Midbrain (tissue), 1 donor: ENCODE measurements around the gene SCUBE1.

Experiments used
- DNase-seq: peaks from one replicate; lab custom pipeline; 2025; lab: John Stamatoyannopoulos, UW

The SCUBE1 gene

GRCh38 chr22:43199541-43199940, 143.6 kb downstream of the SCUBE1 start:
- no peak for DNase-seq

DNA sequence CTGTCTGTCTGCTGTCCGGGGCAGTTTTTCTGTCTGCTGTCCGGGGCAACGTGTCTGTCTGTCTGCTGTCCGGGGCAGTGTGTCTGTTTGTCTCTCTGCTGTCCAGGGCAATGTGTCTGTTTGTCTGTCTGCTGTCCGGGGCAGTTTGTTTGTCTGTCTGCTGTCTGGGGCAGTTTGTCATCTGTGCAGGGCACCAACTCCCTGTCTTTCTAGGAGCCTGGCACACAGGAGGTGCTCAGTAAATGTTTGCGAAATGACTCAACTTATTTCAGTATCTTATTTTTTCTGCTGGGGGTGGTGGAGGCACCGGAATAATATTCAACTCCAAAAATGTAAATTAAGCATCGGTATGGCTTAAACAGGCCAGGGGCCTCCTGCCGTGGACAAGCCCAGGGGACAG, 144.2 kb downstream of the SCUBE1 start:
- no peak for DNase-seq

DNA sequence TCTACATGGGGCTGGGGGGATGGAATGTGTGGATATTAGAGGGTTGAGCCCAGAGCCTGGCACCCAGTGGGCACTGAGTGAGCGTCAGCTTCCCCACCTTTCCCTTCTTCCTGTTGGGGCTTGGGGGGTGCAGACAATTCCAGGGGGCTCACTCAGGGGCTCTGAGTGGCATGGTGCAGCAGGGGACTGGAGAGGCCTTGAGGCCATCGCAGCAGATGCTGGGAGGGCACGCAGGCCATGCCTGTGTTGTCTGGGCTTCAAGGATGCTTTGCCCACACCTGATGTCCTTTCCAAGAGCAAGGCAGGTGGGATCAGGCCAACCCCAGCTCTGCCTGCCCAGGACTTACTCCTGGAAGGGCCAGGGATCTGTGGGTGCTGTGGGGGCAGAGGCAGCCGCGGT, 145.0 kb downstream of the SCUBE1 start:
- DNase-seq: no peak

DNA sequence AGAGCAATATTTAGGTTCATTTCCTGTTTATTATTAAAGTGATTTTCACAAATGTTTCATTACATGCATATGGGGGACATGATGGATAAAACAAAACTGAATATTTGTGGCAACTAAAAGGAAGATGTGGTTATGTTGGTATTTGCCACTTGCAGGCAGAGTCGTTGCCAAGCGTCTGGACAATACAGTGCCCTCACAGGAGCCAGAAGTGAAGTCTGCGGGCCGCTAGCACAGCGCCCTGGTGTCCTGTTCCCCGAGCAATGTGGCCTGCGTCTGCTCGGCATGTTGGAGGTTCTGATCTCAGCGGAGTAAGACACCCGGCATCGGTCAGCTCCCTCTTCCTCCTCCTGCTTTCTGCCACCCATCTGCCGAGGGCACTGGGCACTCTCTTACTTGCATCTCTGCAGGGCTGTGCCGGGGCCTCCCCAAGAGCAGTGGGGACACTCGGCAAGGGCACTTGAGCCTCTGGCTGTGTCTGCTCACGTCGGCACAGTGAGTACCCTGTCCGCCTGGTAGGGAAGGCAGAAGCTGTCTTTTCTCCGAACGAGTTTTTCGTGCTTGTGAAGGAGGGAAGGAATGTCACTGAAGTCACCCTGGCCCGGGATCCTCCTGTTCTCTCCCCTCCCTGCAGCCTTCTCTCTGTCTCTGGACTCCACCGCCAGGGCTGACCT, 145.8 kb downstream of the SCUBE1 start:
- no peak for DNase-seq

DNA sequence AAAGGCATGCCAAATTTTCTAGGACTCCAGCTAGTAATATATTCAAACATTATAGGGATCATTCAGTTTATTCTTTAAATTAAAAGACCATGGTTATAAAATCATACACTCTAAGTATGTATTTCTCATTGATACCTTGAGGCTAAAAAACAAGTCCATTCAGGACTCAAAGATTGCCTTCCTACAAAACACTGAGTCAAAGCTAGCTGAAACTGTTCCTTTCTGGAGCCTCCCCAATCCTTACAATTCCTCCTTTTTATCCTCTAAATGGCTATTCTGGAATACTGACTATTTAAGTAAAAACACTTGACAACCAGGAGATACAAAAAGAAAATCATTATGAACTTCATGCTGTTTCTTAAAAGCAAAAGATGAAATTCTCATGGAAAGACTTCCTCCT, 151.3 kb downstream of the SCUBE1 start:
- no peak for DNase-seq

- no peak for DNase-seq
Observed at GRCh38 chr22:43188829-43189545, 154.2 kb downstream of the SCUBE1 start.

DNA sequence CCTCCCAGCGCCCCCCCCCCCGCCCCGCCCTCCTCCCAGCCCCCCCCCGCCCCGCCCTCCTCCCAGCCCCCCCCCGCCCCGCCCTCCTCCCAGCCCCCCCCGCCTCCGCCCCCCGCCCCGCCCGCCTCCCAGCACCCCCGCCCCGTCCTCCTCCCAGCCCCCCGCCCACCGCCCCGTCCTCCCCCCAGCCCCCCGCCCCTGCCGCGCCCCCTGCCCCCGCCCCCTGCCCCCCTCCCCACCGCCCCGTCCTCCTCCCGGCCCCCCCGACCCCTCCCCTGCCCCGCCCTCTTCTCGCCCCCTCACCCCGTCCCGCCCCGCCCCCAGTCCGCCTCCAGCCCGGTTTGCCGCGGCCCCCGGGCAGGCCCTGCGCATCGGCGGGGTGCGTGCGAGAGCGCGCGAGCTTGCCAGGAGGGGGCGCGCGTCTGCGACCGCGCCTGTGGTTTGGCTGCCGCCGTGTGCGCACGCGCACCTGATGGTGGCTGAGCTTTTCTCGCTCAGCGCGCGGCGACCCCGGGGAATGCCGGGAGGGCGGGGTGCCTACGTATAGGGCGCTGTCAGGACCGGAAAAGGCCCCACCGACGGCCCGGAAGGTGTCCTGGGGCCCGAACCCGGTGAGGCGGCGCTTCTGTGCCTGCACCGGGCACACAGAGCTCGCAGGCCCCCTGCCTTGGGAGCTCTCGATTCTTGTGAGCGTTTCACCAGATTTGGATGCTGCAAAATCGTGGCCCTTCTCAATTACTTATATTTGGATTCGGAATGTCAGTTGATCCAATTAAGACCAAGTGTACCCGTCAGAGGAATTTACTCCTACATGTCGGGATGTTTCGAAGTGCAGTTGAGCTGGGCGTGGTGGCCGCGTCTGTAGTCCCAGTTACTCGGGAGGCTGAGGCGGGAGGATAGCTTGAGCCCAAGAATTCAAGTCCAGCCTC, 155.7 kb downstream of the SCUBE1 start:
- peak; percentile 93 for DNase-seq

DNA sequence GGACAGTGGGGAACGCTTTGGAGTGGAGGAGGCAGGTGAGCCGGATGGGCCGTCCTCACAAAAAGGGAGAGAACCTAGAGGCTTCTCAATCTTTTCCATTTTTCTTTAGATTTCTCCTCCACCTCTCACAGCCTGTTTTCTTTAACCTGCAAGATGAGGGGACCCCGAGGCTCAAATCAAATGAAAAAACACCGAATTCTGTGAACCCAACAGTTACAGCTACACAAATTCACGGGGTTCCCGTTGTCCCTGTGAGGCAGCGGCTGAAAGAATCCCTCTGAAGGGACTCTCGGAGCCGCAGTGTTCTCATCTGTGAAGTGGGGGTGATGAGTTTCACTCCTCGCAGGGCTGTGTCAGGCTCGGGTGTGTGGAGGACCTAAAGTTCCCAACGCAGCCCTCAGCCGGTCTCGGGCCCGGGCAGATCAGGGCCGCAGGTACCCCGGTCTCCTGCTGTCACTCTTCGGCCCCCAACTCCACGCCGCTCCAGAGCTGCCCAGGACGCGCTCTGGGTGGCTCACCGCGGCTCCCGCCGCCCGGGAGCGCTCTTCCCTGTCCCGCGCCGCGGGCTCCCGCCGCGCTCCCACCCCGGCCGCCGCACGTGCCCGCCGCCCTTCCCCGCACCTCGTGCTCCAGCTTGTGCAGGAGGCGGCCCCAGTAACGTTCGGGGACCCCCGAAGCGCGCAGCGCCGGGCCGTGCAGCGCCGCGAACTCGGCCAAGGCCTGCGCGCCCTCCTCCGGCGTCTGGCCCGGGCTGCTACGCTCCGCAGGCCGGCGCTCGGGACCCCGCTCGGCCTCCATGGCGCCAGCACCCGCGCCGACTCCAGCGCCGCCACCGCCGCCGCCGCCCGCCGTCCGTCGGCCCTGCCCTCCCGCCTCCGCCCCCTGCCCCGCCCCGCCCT, 156.7 kb downstream of the SCUBE1 start, which contains the start of gene TTLL12:
Gene TTLL12 (minus strand): TSS at position 863 of the 899 bp plus-strand sequence. CDS start 65 bp downstream, at position 798.
- peak; percentile 20 for DNase-seq

- DNase-seq: peak; percentile 29
Observed at GRCh38 chr22:43185860-43186261, 157.3 kb downstream of the SCUBE1 start.

DNA sequence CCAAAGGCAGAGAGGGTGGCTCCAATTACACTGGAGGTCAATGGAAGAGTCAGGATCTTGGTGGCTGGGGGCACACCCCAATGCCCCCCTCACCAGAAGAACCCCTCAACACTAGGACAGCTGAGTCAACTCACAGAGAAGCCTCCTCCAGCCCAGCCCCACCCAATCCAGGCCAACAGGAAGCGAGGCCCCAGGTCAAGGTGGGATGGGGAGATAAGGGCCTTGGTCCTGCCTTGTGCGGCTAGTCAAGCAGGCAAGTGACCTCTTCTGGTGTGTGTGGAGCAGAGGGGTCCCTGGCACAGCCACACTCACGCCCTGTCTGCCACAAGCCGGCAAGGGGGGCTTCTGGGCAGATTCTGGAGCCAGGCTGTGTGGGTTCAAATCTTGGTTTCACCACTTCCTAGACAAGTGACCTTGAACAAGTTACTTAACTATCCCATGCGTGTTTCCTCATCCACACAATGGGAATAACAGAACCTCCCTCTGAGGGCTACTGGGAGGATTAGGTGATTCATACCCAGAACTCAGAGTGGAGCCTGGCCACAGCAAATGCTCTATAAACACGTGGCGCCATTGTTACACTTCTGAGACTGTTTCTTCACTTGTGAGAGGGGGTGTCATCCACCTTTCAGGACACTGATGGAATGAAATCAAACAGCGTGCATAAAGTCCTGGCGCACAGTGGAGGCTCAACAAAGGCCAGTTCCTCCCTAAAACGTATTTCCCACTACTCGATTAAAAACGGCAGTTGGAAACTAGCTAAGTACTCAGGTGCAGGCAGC, 159.5 kb downstream of the SCUBE1 start:
- DNase-seq: no peak

- DNase-seq: no peak
Observed at GRCh38 chr22:43182726-43183125, 160.4 kb downstream of the SCUBE1 start.

DNA sequence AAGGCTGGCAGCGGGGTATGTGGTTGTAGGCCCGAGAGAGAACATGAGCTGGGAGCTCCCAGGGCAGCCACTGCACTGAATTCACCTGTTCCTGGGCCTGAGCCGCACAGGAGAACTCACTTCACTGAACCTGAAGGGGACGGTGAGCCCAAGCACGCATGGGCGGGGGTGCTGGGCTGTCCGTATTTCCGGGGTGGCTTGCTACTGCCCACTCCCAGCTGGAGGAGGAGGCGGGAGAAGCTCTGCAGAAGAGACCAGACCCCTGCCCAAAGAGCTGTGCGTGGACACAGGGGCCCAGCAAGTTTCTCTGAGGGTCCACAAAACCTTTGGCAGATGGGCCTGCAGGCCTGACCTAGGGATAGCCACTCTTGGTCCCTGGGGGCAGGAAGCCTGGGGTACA, 161.1 kb downstream of the SCUBE1 start:
- no peak for DNase-seq

DNA sequence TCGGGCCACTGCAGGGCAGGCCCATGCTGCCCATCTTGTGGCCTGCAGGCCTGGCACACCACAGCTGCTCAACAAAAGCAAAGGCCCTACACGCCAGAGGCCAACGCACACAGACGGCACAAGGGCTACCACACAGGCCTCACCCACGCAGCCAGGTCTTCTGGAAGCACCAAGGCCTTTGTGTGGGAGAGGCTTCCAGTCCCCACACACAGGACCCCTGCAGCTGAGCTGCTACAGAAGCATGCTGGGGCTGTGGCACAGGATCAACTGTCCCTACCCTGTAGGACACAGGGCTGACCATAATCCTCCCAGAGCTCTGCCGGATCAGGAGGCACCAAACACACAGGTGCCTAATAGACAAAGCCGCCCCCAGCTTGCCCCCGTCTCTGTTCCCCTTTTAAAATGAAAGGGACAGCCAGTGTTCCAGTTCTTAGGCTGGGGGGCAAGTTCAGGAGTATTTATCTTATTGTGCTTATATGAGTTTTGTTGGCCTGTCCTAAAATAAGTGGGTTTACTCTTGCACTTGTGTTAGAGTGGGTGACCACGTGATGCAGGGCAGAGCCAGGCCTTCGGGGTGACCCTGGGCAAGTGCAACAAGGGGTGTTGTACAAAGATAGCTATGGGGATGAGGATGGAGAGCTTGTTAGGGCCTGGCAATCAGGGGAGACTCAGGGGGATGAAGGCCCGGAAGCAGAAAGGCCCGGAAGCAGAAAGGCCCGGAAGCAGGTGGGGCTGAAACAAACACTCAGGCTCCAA, 161.7 kb downstream of the SCUBE1 start:
- no peak for DNase-seq

GRCh38 chr22:43180670-43181069, 162.5 kb downstream of the SCUBE1 start:
- DNase-seq: no peak

GRCh38 chr22:43179911-43180195, 163.3 kb downstream of the SCUBE1 start:
- DNase-seq: no peak

GRCh38 chr22:43179146-43179910, 163.8 kb downstream of the SCUBE1 start:
- DNase-seq: no peak

DNA sequence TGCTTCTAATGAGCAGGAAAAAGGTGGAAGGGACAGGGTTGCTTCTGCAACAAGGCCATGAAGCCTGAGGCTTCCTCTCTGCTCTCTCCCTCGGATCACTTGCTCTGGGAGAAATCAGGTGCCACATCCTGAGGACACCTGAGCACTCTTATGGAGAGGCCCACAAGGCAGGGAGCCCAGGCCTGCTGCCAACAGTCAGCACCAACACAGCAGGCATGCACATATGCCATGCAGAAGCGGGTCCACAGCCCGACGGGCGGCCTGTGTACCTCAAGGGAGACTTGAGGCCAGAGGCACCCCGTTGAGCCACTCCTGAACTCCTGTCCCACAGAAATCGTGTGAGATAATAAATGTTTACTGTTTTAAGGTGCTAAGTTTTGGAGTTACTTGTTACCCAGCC, 165.7 kb downstream of the SCUBE1 start:
- no peak for DNase-seq

GRCh38 chr22:43176090-43176489, 167.1 kb downstream of the SCUBE1 start:
- no peak for DNase-seq

- DNase-seq: no peak
Observed at GRCh38 chr22:43174941-43175531, 168.1 kb downstream of the SCUBE1 start.
